Activated CD4-positive, alpha-beta T cell treated with anti-CD3 and anti-CD28 coated beads, Interleukin-2, Interleukin-4, amounts not matched to agents 100 ng/mL and 50 ng/mL, durations not matched to agents 16 hours and 8 hours (primary cell): Measurements from ENCODE around the gene ACOX1.

Experiments used
- DNase-seq: peaks from one replicate; pipeline ENCODE4 v3.0.0-alpha.2; 2020; ENCODE audit warnings: low spot score

The ACOX1 gene

DNA sequence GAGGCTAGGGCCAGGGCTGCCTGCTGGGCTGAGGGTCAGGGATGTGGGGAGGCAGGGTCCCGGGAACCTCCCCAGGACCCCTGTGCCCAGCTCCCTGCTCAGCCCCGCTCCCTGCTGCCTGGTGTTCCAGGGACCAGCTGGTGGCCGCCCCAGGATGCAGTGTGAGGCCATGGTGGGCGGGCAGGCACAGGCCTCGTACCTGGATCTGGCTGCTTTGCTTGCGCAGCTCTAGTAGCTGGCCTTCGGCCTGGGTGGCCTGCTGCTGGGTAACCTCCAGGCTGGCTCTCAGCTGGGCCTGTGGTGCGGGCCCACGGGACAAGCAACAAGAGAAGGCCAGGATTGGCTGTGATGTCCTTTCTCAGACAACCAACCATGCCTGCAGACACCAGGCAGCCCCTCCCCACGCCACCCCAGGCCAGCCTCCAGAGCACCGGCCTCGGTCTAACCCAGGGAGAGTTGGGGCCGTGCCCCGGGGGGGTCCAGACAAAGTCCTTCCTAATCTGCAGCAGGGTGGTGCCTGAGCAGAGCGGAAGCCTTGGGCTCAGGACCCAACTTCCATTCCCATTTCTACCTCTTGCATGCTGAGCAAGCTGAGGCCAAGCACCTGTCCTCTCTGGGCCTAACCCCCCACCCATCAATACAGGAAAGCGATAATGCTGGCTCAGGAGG, 86.3 kb downstream of the ACOX1 start:
- DNase-seq = no peak

DNA sequence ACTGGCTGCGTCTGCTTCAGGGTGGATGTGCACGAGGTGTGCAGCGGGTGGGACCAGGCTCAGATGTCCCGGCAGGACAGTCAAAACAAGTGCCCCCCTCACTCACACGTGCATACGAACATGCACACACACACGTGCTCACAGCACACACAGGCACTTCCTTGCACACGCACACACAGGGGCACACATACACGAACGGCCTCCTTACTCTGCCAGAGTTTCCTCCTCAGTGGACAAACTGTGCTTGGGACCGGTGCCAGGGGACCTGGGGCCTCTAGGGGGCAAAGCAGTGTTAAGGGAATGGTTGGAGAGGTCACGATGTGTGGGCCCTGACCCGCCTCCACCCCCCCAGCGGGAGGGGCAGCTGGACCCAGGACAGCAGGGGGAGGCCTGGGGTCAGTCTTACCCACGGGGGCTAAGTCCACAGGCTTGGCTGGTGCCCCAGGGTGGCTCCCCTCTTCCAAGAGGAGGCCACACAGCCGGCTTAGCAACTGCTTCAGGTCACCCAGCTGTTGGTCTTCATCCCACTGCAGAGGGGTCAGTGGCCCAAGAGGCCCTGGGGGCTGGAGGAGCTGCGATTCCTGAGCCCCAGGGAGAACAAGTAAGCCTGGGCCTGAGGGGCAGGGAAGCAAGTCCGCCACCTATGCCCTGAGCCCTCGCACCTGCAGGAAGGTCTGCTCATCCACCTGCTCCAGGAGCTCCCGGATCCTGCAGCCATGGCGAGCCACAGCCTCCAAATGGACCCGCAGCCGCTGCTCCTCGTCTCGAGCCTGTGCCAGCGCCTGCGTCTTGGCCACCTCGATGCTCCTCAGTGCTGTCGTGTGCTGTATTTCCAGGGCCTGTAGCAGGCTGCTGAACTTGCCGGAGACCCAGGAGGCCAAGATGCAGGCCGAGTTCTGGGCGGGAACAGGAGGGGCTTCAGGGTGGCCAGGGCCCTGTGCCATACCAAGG, 87.1 kb downstream of the ACOX1 start:
- no peak for DNase-seq
